Activated T-helper 9 cell treated with anti-CD3 and anti-CD28 coated beads, Interleukin-2, amount 50 U/mL, for 16 hours (primary cell): ENCODE results near the gene CDK8.
A peak's percentile ranks its signal among the peaks of the same experiment; 100 is the strongest.
"Not testable (repeated sequence)": the region's sequence is repeated elsewhere in the genome, so short reads cannot be mapped to it uniquely, and the experiment has no call there.

Experiments
- DNase-seq: peaks from one replicate; pipeline ENCODE4 v3.0.0-alpha.2; 2020; ENCODE audit warnings: low read depth

CDK8 gene

GRCh38 chr13:26253787-26254582 is at the start of gene CDK8:
Gene CDK8, plus strand, starts transcription at chr13:26254129. Its CDS starts 513 bp downstream, at chr13:26254642.
- DNase-seq, result peak; percentile 80

GRCh38 chr13:26208287-26208686 is 45.6 kb upstream of the CDK8 start:
- DNase-seq, result no peak

GRCh38 chr13:26213345-26213744 is 40.6 kb upstream of the CDK8 start:
- DNase-seq, result no peak

GRCh38 chr13:26213982-26214381 is 39.9 kb upstream of the CDK8 start:
- no peak for DNase-seq

GRCh38 chr13:26216042-26216441 is 37.9 kb upstream of the CDK8 start:
- DNase-seq, result no peak

GRCh38 chr13:26219726-26220125 is 34.2 kb upstream of the CDK8 start:
- no peak for DNase-seq

GRCh38 chr13:26220575-26220974 is 33.4 kb upstream of the CDK8 start:
- no peak for DNase-seq

- DNase-seq, result no peak
Measured at GRCh38 chr13:26221399-26221720, 32.6 kb upstream of the CDK8 start.

- DNase-seq, result peak; percentile 74
Measured at GRCh38 chr13:26221721-26222519, 32.0 kb upstream of the CDK8 start, which contains the start of gene RNF6. Gene RNF6, minus strand, starts transcription at chr13:26222314. Its CDS starts 2,665 bp downstream, at chr13:26219649.

GRCh38 chr13:26222520-26223046 is 31.3 kb upstream of the CDK8 start:
- DNase-seq, result no peak

GRCh38 chr13:26225896-26226617 is 27.9 kb upstream of the CDK8 start:
- DNase-seq, result no peak

GRCh38 chr13:26227166-26227971 is 26.6 kb upstream of the CDK8 start:
- DNase-seq, result no peak

GRCh38 chr13:26228096-26228495 is 25.8 kb upstream of the CDK8 start:
- DNase-seq, result no peak

- no peak for DNase-seq
Measured at GRCh38 chr13:26229080-26229615, 24.8 kb upstream of the CDK8 start.

- no peak for DNase-seq
Measured at GRCh38 chr13:26230703-26231102, 23.2 kb upstream of the CDK8 start.

- DNase-seq, result no peak
Measured at GRCh38 chr13:26236296-26236695, 17.6 kb upstream of the CDK8 start.

- DNase-seq, result no peak
Measured at GRCh38 chr13:26246154-26246553, 7.8 kb upstream of the CDK8 start.

GRCh38 chr13:26247011-26247410 is 6.9 kb upstream of the CDK8 start:
- no peak for DNase-seq

GRCh38 chr13:26247608-26248007 is 6.3 kb upstream of the CDK8 start:
- DNase-seq, result no peak

GRCh38 chr13:26249551-26249950 is 4.4 kb upstream of the CDK8 start:
- DNase-seq, result no peak

- DNase-seq, result not testable (repeated sequence)
Measured at GRCh38 chr13:26252006-26252405, 1.9 kb upstream of the CDK8 start.
